ENCODE data around the gene TPRG1L. TPM values are rescaled to one million over a fixed set of nuclear protein-coding genes. Genes with fewer than 3 reads are reported as not detected.
"Not testable (repeated sequence)": the region's sequence is repeated elsewhere in the genome, so short reads cannot be mapped to it uniquely, and the experiment has no call there.

Gene TPRG1L
- polyA plus RNA-seq (2014; cell fraction: cytosol; rRNA removed) = 4.2 and 4.4 TPM in 2 replicates
- 3.7 and 5.0 TPM in 2 replicates for polyA plus RNA-seq (2014; cell fraction: nucleus; rRNA removed)

DNA sequence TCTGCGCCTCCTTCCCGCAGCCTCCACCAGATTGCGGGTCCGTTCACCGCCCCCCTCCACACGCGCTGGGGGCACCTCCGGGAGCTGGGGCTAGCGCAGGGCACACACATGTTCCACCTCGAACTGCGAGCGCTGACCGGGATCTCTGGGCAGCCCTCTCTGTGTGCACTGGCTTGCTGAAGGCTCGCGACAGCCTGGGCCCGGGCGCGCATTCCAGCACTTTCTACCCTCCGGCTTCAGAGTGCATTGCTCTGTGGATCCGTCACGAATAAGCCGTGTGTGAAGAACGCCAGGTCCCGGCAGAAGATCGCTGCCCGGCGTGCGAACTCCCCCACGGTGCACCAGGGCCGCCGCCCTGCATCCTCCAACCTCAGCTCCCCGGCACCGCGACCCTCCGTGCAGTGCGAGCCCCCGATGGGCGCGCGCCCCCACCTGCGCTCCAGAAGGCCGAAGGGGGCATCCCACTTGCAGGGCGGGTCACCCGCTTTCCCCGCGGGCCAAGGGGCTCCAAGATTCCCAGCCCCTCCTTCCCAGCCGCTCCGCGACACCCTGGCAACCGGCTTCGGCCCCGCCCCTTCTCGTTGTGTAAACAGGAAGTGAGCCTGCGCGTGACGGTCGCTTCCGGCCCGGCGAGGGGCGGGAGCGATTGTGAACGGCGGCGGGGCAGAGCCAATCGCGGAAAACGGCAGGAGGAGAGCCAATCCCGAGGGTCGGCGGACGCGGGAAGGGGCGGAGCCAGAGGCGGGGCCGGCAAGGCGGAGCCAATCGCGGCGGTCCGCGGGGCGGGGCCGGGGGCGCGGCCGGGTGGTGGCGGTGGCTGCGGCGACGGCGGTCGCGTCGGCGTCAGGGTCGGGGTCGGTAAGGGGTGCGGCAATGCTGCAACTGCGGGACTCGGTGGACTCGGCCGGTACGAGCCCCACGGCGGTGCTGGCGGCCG is at the start of gene TPRG1L:
Gene TPRG1L (plus strand): TSS at position 816 of the 937 bp plus-strand sequence. CDS start 58 bp downstream, at position 874.
- peak; percentile 91 for DNase-seq (ENCODE audit: low spot score)

- not testable (repeated sequence) for DNase-seq (ENCODE audit: low spot score)
Measured at GRCh38 chr1:3575515-3575914, 49.3 kb upstream of the TPRG1L start.

- no peak for DNase-seq (ENCODE audit: low spot score)
Measured at GRCh38 chr1:3575993-3576392, 48.8 kb upstream of the TPRG1L start.

DNA sequence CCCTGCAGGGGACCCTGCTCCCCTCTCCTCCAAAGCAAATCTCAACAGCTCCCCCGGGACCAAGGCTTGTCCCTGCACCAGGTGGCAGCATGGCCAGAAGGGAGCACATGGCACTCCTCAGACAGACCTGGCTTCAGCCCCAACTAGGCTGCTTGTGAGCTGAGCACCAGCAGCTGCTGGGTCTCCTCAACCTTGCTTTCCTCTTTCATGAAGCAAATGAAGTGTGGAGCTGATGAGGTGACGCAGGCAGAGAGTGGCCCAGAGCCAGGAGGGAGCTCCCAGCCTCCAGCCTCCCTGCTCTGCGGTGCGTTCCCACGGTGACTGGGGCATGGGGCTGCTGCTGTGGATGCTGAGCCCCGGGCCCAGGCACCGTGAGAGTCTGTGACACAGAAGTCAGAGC is 47.5 kb upstream of the TPRG1L start:
- DNase-seq (ENCODE audit: low spot score) = no peak

DNA sequence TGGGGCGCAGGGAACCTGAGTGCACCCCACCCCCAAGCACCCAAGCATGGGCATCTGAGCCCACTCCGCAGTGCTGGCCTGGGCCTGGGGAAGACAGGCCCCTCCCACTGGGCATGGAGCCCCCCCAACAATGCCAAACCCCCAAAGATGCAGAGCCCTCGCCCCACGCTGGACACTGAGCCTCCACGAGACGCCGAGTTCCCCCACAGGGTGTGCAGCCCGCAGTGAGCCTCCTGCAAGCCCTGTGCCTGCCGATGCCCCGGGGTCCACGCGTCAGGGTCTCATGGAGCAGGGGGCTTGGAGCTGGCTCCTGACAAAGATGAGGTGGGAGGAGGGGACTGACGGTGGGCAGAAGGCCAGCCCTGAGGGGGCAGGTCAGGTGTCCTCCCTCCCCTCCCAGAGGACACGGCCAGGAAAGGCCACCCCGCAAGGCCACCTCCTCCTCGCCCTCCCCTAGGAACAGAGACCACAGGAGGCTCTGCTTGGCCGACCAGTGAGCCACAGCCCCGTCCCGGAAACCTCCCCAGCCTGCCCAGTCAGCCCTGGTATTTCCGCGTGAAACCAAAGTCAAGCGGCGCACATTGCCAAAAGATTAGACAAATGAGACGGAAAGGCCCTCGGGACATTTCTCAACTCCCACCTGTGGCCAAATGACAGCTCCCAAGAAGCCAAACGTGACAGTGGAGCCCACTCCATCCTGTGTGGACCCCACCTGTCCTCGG is 46.9 kb upstream of the TPRG1L start:
- no peak for DNase-seq (ENCODE audit: low spot score)

GRCh38 chr1:3578433-3578805 is 46.4 kb upstream of the TPRG1L start:
- DNase-seq (ENCODE audit: low spot score) = no peak

GRCh38 chr1:3578906-3579305 is 45.9 kb upstream of the TPRG1L start:
- no peak for DNase-seq (ENCODE audit: low spot score)

- DNase-seq (ENCODE audit: low spot score) = no peak
Measured at GRCh38 chr1:3579626-3580025, 45.2 kb upstream of the TPRG1L start.

GRCh38 chr1:3580231-3580630 is 44.6 kb upstream of the TPRG1L start:
- no peak for DNase-seq (ENCODE audit: low spot score)

DNA sequence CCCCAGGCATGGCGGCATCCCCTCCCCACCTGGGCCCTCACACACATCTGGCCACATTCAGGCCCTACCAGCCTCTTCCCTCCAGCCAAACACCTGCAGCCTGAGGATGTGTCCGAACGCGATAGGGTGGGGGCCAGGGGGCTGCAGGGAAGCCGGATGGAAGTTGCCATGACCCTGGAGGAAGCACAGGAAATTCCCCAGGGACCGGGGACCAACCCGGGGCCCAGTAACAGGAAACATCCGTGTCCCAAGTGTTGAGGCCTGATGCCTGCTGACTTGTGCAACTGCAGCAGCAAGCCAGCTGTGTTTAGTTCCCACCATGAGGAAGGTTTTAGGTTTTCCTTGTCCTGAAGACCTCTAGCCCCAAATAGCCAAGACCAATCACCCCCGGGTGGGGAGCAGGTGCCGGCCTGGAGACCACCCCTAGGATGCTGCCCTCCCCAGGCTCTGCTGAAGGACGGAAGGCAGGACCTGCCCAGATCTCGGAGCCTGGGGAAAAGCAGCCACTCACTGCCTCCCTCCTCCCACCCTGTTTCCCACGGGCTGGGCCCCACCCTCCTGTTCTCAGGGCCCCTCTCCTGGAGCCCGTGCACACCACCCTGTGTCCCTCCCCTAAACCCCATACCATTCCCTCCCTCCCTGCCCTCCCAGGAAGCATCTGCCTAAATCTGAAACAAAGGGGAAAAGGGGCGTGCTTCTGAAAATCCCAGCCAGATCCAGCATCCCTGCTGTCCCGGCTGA is 43.3 kb upstream of the TPRG1L start:
- no peak for DNase-seq (ENCODE audit: low spot score)

- not testable (repeated sequence) for DNase-seq (ENCODE audit: low spot score)
Measured at GRCh38 chr1:3583751-3584150, 41.1 kb upstream of the TPRG1L start.

- DNase-seq (ENCODE audit: low spot score) = no peak
Measured at GRCh38 chr1:3584915-3585314, 39.9 kb upstream of the TPRG1L start.

DNA sequence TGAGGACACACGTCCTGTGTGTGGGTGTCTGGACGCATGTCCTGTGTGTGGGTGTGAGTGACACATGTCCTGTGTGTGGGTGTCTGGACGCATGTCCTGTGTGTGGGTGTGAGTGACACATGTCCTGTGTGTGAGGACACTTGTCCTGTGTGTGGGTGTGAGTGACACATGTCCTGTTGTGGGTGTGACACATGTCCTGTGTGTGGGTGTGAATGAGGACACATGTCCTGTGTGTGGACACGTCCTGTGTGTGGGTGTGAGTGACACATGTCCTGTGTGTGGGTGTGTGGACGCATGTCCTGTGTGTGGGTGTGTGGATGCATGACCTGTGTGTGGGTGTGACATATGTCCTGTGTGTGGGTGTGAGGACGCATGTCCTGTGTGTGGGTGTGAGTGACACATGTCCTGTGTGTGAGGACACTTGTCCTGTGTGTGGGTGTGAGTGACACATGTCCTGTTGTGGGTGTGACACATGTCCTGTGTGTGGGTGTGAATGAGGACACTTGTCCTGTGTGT is 39.4 kb upstream of the TPRG1L start:
- not testable (repeated sequence) for DNase-seq (ENCODE audit: low spot score)

- DNase-seq (ENCODE audit: low spot score) = no peak
Measured at GRCh38 chr1:3585940-3586568, 38.8 kb upstream of the TPRG1L start.

DNA sequence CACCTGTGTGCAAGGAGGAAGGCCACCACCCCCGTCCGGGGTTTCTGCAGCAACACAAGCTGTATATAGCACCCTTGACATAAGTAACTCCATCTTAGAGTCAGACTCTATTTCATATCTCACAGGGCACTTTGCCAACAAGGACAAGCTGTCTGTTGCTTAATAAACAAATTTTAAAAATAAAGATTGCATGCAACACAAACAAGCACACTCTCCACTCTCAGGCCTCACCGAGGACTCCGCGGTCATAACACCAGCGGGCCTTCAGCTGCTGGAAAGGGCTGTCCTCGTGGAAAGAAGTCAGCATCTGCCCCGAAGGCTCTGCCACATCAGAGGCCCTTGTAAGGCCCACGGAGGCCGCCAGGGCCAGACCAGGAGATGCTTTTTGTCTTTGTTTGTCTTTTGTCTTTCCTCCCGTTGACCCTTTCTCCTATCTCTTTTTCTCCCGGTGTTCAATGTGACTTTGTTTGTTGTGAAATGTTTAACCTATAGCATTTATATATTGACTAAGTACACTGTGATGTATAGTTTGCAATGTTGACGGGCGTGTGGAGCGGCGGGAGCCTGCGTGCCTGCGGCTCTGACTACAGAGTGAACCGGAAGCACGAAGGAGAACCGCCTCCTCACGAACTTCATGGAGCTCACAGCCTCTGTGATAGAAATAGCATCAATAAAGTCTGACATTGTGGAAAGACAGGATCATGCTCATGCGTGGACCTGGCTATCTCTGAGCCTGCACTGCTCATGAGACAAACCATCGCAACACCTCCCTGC is 37.6 kb upstream of the TPRG1L start:
- DNase-seq (ENCODE audit: low spot score) = no peak

GRCh38 chr1:3588395-3588794 is 36.4 kb upstream of the TPRG1L start:
- no peak for DNase-seq (ENCODE audit: low spot score)

- no peak for DNase-seq (ENCODE audit: low spot score)
Measured at GRCh38 chr1:3590139-3590763, 34.6 kb upstream of the TPRG1L start.

GRCh38 chr1:3590951-3591865 is 33.6 kb upstream of the TPRG1L start:
- no peak for DNase-seq (ENCODE audit: low spot score)

- no peak for DNase-seq (ENCODE audit: low spot score)
Measured at GRCh38 chr1:3593334-3593733, 31.5 kb upstream of the TPRG1L start.
